Peyer's patch (tissue), 4 donors: ENCODE data around the gene GEMIN5.

ENCODE experiments used
- POLR2A ChIP-seq, 2 donors: fragments of 450-650 bp; IDR thresholded peaks; one replicate each; pipeline ENCODE4 v1.5.1; 2017; ENCODE audit warnings: antibody characterized with exemption in 2 of 2, mild to moderate bottlenecking in 2 of 2, moderate library complexity in 2 of 2
- TF ChIP-seq, protein P1 (sequence below), 6 experiments: fragments of 450-650 bp in 4 of 6; fragments of 200-600 bp in 2 of 6; sonication (generic) in 1 of 6; IDR thresholded peaks; one replicate each; pipeline ENCODE4 v1.5.1; 2017 to 2019; ENCODE audit warnings: antibody characterized with exemption in 6 of 6, mild to moderate bottlenecking in 3 of 6, moderate library complexity in 1 of 6

DNA sequence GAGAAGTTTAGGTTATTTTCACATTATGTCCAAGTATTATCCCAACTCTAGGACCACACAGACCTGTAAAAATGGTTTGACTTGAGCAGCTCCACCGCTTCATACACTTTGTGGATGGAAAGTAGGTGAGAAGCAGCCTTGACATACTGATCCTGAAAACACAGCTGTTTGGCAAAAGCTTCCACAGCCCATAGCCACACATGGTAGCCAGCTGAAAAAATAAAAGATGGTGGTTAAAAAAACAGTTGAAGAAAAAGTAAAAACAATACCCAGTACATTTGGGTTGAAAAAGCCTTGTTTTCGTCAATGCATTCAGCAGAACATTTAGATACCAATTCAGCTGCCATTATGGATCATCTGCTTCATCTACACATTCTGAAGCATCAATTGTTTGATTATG is 36.7 kb downstream of the GEMIN5 start:
- no peak for TF ChIP-seq POLR2A (IDR thresholded peaks at IDR 0.05)
- TF ChIP-seq, protein P1, sequence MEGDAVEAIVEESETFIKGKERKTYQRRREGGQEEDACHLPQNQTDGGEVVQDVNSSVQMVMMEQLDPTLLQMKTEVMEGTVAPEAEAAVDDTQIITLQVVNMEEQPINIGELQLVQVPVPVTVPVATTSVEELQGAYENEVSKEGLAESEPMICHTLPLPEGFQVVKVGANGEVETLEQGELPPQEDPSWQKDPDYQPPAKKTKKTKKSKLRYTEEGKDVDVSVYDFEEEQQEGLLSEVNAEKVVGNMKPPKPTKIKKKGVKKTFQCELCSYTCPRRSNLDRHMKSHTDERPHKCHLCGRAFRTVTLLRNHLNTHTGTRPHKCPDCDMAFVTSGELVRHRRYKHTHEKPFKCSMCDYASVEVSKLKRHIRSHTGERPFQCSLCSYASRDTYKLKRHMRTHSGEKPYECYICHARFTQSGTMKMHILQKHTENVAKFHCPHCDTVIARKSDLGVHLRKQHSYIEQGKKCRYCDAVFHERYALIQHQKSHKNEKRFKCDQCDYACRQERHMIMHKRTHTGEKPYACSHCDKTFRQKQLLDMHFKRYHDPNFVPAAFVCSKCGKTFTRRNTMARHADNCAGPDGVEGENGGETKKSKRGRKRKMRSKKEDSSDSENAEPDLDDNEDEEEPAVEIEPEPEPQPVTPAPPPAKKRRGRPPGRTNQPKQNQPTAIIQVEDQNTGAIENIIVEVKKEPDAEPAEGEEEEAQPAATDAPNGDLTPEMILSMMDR (IDR thresholded peaks at IDR 0.05): no peak
